Upper lobe of left lung (tissue), 4 donors: ENCODE results near the gene MAB21L4.

ENCODE experiments used
- CTCF ChIP-seq, 6 experiments: fragments of 450-650 bp in 4 of 6; fragments of 200-600 bp in 2 of 6; sonication (generic) in 2 of 6; IDR thresholded peaks; one replicate each; pipeline ENCODE4 v1.5.1; 2016 to 2019; ENCODE audit warnings: antibody characterized with exemption in 6 of 6
- EP300 ChIP-seq, 4 donors: sonication (generic); formaldehyde crosslinking; IDR thresholded peaks; one replicate each; pipeline ENCODE4 v1.5.1; 2017; ENCODE audit warnings: antibody characterized with exemption in 4 of 4, control low read depth in 2 of 4
- POLR2A ChIP-seq, 4 donors: fragments of 450-650 bp; IDR thresholded peaks; one replicate each; pipeline ENCODE4 v1.5.1; 2016 to 2017; ENCODE audit warnings: antibody characterized with exemption in 4 of 4, mild to moderate bottlenecking in 2 of 4
- POLR2AphosphoS5 ChIP-seq, 2 donors: sonication (generic); formaldehyde crosslinking; IDR thresholded peaks; one replicate each; pipeline ENCODE4 v1.5.1; 2017; ENCODE audit warnings: antibody characterized with exemption in 2 of 2

- no peak for TF ChIP-seq CTCF (IDR thresholded peaks at IDR 0.05)
- no peak for TF ChIP-seq POLR2A (IDR thresholded peaks at IDR 0.05)
- TF ChIP-seq POLR2AphosphoS5 (IDR thresholded peaks at IDR 0.05) = no peak
- TF ChIP-seq EP300 (IDR thresholded peaks at IDR 0.05) = no peak
These were observed 2.9 kb upstream of the MAB21L4 start for GRCh38 chr2:240898731-240899467.
